OCI-M1 (cell line): ENCODE data around the gene UBTD1.
A peak's percentile ranks its signal among the peaks of the same experiment; 100 is the strongest.

Experiments used
- DNase-seq: peaks from one replicate; lab custom pipeline; 2025; lab: John Stamatoyannopoulos, UW

Gene UBTD1

GRCh38 chr10:97584798-97585438 lies 86.2 kb downstream of the UBTD1 start:
- no peak for DNase-seq

- no peak for DNase-seq
Measured at GRCh38 chr10:97585439-97585811, 86.7 kb downstream of the UBTD1 start.

- no peak for DNase-seq
Measured at GRCh38 chr10:97587183-97587582, 88.5 kb downstream of the UBTD1 start.

- DNase-seq, result no peak
Measured at GRCh38 chr10:97589479-97589878, 90.8 kb downstream of the UBTD1 start, which contains the start of gene C10orf62. C10orf62 (plus strand) TSS chr10:97589721; CDS start chr10:97589898, 177 bp downstream.

- DNase-seq, result peak; percentile 60
Measured at GRCh38 chr10:97590082-97590747, 91.5 kb downstream of the UBTD1 start.

GRCh38 chr10:97590748-97591495 lies 92.2 kb downstream of the UBTD1 start:
- DNase-seq, result no peak

- DNase-seq, result no peak
Measured at GRCh38 chr10:97593421-97593820, 94.7 kb downstream of the UBTD1 start.

- DNase-seq, result no peak
Measured at GRCh38 chr10:97596101-97597082, 97.7 kb downstream of the UBTD1 start.

- no peak for DNase-seq
Measured at GRCh38 chr10:97597778-97598177, 99.1 kb downstream of the UBTD1 start.

GRCh38 chr10:97598407-97599271 lies 99.9 kb downstream of the UBTD1 start:
- DNase-seq, result no peak

GRCh38 chr10:97599272-97599619 lies 100.5 kb downstream of the UBTD1 start:
- DNase-seq, result no peak

GRCh38 chr10:97600616-97601015 lies 101.9 kb downstream of the UBTD1 start:
- no peak for DNase-seq

- no peak for DNase-seq
Measured at GRCh38 chr10:97601268-97602215, 102.8 kb downstream of the UBTD1 start.

GRCh38 chr10:97607095-97607636 lies 108.4 kb downstream of the UBTD1 start:
- no peak for DNase-seq

GRCh38 chr10:97608991-97609561 lies 110.4 kb downstream of the UBTD1 start:
- no peak for DNase-seq

- no peak for DNase-seq
Measured at GRCh38 chr10:97611473-97611872, 112.7 kb downstream of the UBTD1 start.

GRCh38 chr10:97612386-97612785 lies 113.7 kb downstream of the UBTD1 start:
- DNase-seq, result peak; percentile 75

- DNase-seq, result no peak
Measured at GRCh38 chr10:97618285-97618684, 119.6 kb downstream of the UBTD1 start.

- no peak for DNase-seq
Measured at GRCh38 chr10:97618733-97619132, 120.0 kb downstream of the UBTD1 start.
